Measurements from ENCODE around the gene SETD2.
"Not testable (repeated sequence)": the region's sequence is repeated elsewhere in the genome, so short reads cannot be mapped to it uniquely, and the experiment has no call there.

SETD2 gene

DNA sequence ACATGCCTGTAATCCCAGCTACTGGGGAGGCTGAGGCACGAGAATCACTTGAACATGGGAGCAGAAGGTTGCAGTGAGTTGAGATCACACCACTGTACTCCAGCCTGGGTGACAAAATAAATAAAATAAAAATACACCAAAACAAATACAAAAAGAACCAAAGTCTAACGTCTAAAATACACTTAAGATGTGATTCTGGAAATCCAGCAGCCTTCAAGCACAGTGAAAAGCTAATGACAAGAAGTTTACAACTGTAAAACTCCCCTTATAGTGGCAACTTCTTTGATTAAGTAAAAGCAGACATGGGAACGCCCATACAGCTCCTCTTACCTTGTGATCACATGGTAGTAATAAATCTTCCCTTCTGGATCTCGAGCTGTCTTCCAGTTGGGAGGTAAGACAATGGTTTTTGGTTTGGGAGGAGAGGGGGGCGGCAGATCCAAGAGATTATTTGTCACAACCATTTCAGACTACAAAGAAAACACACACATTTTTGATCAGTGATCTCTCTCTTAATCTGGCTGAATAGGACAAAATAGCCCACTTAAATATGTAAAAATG is 121.6 kb downstream of the SETD2 start:
- no peak for DNase-seq (ENCODE audit: low read depth)
- no peak overlapping the region for H3K4me3 ChIP-seq (ENCODE audit: low read depth, low read length)
- TF ChIP-seq, protein P1, sequence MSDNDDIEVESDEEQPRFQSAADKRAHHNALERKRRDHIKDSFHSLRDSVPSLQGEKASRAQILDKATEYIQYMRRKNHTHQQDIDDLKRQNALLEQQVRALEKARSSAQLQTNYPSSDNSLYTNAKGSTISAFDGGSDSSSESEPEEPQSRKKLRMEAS (IDR thresholded peaks at IDR 0.05; ENCODE audit: low read depth, low read length), result no peak
- TF ChIP-seq, protein P2, sequence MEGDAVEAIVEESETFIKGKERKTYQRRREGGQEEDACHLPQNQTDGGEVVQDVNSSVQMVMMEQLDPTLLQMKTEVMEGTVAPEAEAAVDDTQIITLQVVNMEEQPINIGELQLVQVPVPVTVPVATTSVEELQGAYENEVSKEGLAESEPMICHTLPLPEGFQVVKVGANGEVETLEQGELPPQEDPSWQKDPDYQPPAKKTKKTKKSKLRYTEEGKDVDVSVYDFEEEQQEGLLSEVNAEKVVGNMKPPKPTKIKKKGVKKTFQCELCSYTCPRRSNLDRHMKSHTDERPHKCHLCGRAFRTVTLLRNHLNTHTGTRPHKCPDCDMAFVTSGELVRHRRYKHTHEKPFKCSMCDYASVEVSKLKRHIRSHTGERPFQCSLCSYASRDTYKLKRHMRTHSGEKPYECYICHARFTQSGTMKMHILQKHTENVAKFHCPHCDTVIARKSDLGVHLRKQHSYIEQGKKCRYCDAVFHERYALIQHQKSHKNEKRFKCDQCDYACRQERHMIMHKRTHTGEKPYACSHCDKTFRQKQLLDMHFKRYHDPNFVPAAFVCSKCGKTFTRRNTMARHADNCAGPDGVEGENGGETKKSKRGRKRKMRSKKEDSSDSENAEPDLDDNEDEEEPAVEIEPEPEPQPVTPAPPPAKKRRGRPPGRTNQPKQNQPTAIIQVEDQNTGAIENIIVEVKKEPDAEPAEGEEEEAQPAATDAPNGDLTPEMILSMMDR (IDR thresholded peaks at IDR 0.05; ENCODE audit: low read depth, low read length), result no peak
- TF ChIP-seq POLR2A (IDR thresholded peaks at IDR 0.05; ENCODE audit: extremely low read depth, insufficient read length) (no peak), MYC (IDR thresholded peaks at IDR 0.05; ENCODE audit: low read depth, low read length) (no peak)

DNA sequence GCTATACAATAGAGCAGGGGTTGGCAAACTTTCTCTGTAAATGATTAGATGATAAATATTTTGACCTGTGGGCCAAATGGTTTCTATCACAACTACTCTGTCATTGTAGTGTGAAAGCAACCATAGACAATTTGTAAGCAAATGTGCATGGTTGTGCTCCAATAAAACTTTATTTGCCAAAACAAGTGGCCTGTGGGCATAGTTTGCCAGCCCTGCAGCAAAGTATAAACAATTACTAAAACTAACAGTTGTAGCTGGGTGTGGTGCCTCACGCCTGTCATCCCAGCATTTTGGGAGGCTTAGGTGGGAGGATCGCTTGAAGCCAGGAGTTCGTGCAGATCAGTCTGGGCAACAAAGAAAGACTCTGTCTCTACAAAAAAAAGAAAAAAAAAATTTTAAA is 122.8 kb downstream of the SETD2 start:
- no peak overlapping the region for H3K4me3 ChIP-seq (ENCODE audit: low read depth, low read length)
- TF ChIP-seq, protein P1 (IDR thresholded peaks at IDR 0.05; ENCODE audit: low read depth, low read length), result no peak
- TF ChIP-seq MYC (IDR thresholded peaks at IDR 0.05; ENCODE audit: low read depth, low read length) (no peak), POLR2A (IDR thresholded peaks at IDR 0.05; ENCODE audit: extremely low read depth, insufficient read length) (no peak)
- TF ChIP-seq, protein P2 (IDR thresholded peaks at IDR 0.05; ENCODE audit: low read depth, low read length), result no peak
- DNase-seq (ENCODE audit: low read depth), result no peak

DNA sequence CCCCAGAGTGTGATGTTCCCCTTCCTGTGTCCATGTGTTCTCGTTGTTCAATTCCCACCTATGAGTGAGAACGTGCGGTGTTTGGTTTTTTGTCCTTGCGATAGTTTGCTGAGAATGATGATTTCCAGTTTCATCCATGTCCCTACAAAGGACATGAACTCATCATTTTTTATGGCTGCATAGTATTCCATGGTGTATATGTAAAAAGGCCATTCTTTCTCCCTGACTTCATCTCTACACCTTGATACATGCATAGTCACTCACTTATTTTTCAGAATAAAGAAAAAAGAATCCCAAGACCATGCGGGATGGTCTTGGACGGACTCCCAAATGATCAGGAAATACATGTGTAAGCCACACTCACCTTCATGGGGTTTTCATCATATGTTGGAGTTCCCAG is 126.6 kb downstream of the SETD2 start:
- H3K4me3 ChIP-seq (ENCODE audit: low read depth, low read length); DNase-seq (ENCODE audit: low read depth): not testable (repeated sequence)

DNA sequence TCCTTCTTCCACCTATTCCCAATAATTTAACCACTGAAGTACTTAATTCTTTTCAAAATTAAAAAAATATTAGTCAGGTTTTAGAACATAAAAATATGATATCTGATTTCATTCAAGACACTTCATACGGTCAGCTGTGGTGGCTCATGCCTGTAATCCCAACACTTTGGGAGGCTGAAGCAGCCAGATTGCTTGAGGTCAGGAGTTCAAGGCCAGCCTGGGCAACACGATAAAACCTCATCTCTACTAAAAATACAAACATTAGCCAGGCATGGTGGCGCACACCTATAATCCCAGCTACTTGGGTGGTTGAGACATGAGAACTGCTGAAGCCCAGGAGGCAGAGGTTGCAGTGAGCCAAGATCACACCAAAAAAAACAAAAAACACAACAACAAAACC is 127.8 kb downstream of the SETD2 start:
- TF ChIP-seq, protein P2 (IDR thresholded peaks at IDR 0.05; ENCODE audit: low read depth, low read length), result no peak
- TF ChIP-seq POLR2A (IDR thresholded peaks at IDR 0.05; ENCODE audit: extremely low read depth, insufficient read length) (no peak), MYC (IDR thresholded peaks at IDR 0.05; ENCODE audit: low read depth, low read length) (no peak)
- TF ChIP-seq, protein P1 (IDR thresholded peaks at IDR 0.05; ENCODE audit: low read depth, low read length), result no peak
- no peak for DNase-seq (ENCODE audit: low read depth)
- no peak overlapping the region for H3K4me3 ChIP-seq (ENCODE audit: low read depth, low read length)

DNA sequence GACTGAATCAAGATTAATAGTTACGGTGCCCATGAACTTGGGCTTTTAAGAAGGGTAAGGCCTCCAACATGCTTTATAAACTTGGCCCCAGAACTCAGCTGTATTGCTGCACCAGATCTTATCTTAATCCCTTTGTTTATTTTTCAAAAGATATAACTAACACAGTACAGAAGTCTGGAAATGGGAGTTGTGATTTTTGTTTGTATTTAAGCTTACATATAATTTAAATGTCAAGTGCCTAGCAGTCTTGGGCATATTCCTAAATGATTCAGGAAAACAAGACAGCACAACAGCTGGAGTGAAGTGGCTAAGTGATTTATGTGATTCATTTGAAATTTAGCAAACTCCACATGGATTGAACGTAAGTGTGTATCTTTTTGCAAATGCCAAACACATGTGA is 128.3 kb downstream of the SETD2 start:
- H3K4me3 ChIP-seq (ENCODE audit: low read depth, low read length), result no peak overlapping the region
- TF ChIP-seq, protein P2 (IDR thresholded peaks at IDR 0.05; ENCODE audit: low read depth, low read length), result no peak
- TF ChIP-seq, protein P1 (IDR thresholded peaks at IDR 0.05; ENCODE audit: low read depth, low read length), result no peak
- no peak for TF ChIP-seq MYC (IDR thresholded peaks at IDR 0.05; ENCODE audit: low read depth, low read length)
- TF ChIP-seq POLR2A (IDR thresholded peaks at IDR 0.05; ENCODE audit: extremely low read depth, insufficient read length), result no peak
- no peak for DNase-seq (ENCODE audit: low read depth)

DNA sequence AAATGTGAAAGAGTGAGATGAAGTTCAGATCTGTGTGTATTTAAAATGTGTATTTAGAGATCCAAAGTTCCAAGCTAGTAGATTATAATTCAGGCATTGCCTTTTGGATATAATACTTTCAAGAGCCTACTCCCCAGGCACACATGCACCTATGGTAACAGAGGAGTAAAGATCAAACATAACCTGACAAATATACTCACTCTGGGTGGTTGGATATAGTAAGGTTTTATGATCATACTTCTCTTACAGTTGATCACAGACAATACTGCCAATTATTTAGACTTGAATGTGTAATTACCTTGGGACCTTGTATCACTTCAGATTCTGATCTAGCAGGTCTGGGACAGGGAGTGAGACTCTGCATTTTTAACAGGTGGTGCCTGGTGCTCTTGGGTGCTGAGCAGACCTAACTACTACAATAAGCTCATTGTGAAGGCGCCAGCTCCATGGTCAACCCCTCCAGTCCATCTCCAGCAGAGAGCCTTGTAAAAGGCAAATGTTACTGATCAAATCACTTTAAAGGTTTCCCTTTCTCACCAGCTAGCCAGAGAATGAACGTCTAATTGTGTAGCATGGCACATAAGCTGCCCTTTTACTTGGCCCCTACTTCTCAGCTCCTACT is 128.9 kb downstream of the SETD2 start:
- TF ChIP-seq, protein P1 (IDR thresholded peaks at IDR 0.05; ENCODE audit: low read depth, low read length), result no peak
- TF ChIP-seq MYC (IDR thresholded peaks at IDR 0.05; ENCODE audit: low read depth, low read length), result no peak
- TF ChIP-seq POLR2A (IDR thresholded peaks at IDR 0.05; ENCODE audit: extremely low read depth, insufficient read length), result no peak
- no peak overlapping the region for H3K4me3 ChIP-seq (ENCODE audit: low read depth, low read length)
- DNase-seq (ENCODE audit: low read depth), result no peak

DNA sequence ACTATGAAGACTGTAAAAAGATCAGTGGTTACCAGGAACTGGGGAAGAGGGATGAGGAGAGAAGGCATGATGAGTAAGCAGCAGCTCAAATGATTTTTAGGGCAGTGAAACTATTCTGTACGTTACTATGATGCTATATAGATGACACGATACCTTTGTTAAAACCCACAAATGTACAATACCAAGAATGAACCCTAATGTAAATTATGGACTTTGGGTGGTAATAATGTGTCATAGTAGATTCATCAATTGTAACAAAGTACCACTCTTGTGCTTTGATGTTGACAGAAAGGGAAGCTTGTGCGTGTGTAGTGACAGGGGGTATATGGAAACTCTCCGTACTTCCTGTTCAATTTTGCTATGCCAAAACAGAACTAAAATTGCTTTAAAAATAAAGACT is 132.9 kb downstream of the SETD2 start:
- DNase-seq (ENCODE audit: low read depth), result not testable (repeated sequence)

More for the DNA sequence above, 132.9 kb downstream of the SETD2 start:
- not testable (repeated sequence) for H3K4me3 ChIP-seq (ENCODE audit: low read depth, low read length)

Data from NB4 (cell line).